HepG2 (cell line): ENCODE results near the gene CACNA1H. TPM values are rescaled to one million over a fixed set of nuclear protein-coding genes. Genes with fewer than 3 reads are reported as not detected.

ENCODE experiments used
- ADNP ChIP-seq: sonication (generic); formaldehyde crosslinking; IDR thresholded peaks from 2 replicates; pipeline ENCODE4 v1.4.0; 2020; ENCODE audit warnings: missing genetic modification reagents
- ARNT2 ChIP-seq: sonication (generic); formaldehyde crosslinking; IDR thresholded peaks from 2 replicates; pipeline ENCODE4 v1.8.0; 2022; ENCODE audit warnings: mild to moderate bottlenecking, low read depth, missing genetic modification reagents, moderate library complexity
- ATM ChIP-seq: fragments of 450-650 bp; IDR thresholded peaks from 2 replicates; pipeline ENCODE4 v1.7.1; 2017; ENCODE audit warnings: mild to moderate bottlenecking, borderline replicate concordance
- GFI1 ChIP-seq: sonication (generic); formaldehyde crosslinking; IDR thresholded peaks from 2 replicates; pipeline ENCODE4 v1.5.0; 2020; ENCODE audit warnings: missing genetic modification reagents, mild to moderate bottlenecking, borderline replicate concordance
- GTF3A ChIP-seq: sonication (generic); formaldehyde crosslinking; conservative IDR thresholded peaks from 2 replicates; pipeline ENCODE4 v1.4.0; 2020; ENCODE audit warnings: mild to moderate bottlenecking, missing genetic modification reagents
- NCOA5 ChIP-seq: sonication (generic); formaldehyde crosslinking; IDR thresholded peaks from 2 replicates; pipeline ENCODE4 v1.4.0; 2020; ENCODE audit warnings: missing genetic modification reagents
- SETDB1 ChIP-seq: sonication (generic); formaldehyde crosslinking; IDR thresholded peaks from 2 replicates; pipeline ENCODE4 v1.5.1; 2020; ENCODE audit warnings: missing genetic modification reagents, mild to moderate bottlenecking, borderline replicate concordance
- SKI ChIP-seq: fragments of 450-650 bp; IDR thresholded peaks from one replicate; pipeline ENCODE4 v1.6.1; 2018; ENCODE audit warnings: mild to moderate bottlenecking; ENCODE audit not compliant: partially characterized antibody
- SMARCC2 ChIP-seq: fragments of 450-650 bp; IDR thresholded peaks from 2 replicates; pipeline ENCODE4 v1.6.1; 2017; ENCODE audit warnings: antibody characterized with exemption, mild to moderate bottlenecking
- ZFP82 ChIP-seq: sonication (generic); formaldehyde crosslinking; IDR thresholded peaks from 2 replicates; pipeline ENCODE4 v1.5.1; 2020; ENCODE audit warnings: mild to moderate bottlenecking, missing genetic modification reagents, borderline replicate concordance
- ZFY ChIP-seq: sonication (generic); formaldehyde crosslinking; IDR thresholded peaks from 2 replicates; pipeline ENCODE4 v1.4.0; 2020; ENCODE audit warnings: missing genetic modification reagents
- ZNF296 ChIP-seq: sonication (generic); formaldehyde crosslinking; conservative IDR thresholded peaks from 2 replicates; pipeline ENCODE4 v1.5.0; 2020; ENCODE audit warnings: mild to moderate bottlenecking, missing genetic modification reagents
- ZNF674 ChIP-seq: sonication (generic); formaldehyde crosslinking; IDR thresholded peaks from 2 replicates; pipeline ENCODE4 v1.5.0; 2020; ENCODE audit warnings: low read depth, mild to moderate bottlenecking, missing genetic modification reagents
- ZNF746 ChIP-seq: sonication (generic); formaldehyde crosslinking; IDR thresholded peaks from 2 replicates; pipeline ENCODE4 v1.8.0; 2022; ENCODE audit warnings: mild to moderate bottlenecking, missing genetic modification reagents
- ZSCAN31 ChIP-seq: sonication (generic); formaldehyde crosslinking; IDR thresholded peaks from 2 replicates; pipeline ENCODE4 v1.5.0; 2020; ENCODE audit warnings: low read depth, mild to moderate bottlenecking, missing genetic modification reagents
- polyA plus RNA-seq, 8 experiments: library from polyadenylated mRNA; depleted of rRNA in 3 of 8; stranded (reverse) in 7 of 8; unstranded in 1 of 8; fragments of >200 nt; fragmentation: Illumina TruSeq in 4 of 8; extraction: Trizol in 4 of 8; gene quantifications; 2 replicates each; pipeline versions ENCODE4 v1.2.1 to v1.2.3, GENCODE V29; 2011 to 2016; ENCODE audit warnings: low read depth in 4 of 8, missing spikeins in 1 of 8, mixed read lengths in 1 of 8; ENCODE audit not compliant: insufficient read depth in 1 of 8
- total RNA-seq, 5 experiments: library from RNA; depleted of rRNA; stranded (reverse); fragments of >200 nt; fragmentation: Illumina TruSeq; extraction: Trizol; gene quantifications; 2 replicates each; pipeline ENCODE4 v1.2.3, GENCODE V29; 2016; ENCODE audit warnings: low read depth in 1 of 5
- TF ChIP-seq, protein P1 (sequence below): sonication (generic); formaldehyde crosslinking; IDR thresholded peaks from 2 replicates; pipeline ENCODE4 v1.4.0; 2020; ENCODE audit warnings: mild to moderate bottlenecking, missing genetic modification reagents, borderline replicate concordance
- TF ChIP-seq, protein P2 (sequence below): IDR thresholded peaks from 2 replicates; pipeline ENCODE4 v1.6.1; 2016; ENCODE audit warnings: low read depth, missing genetic modification reagents, missing compliant biosample characterization
- TF ChIP-seq, protein P3 (sequence below): sonication (generic); formaldehyde crosslinking; IDR thresholded peaks from 2 replicates; pipeline ENCODE4 v1.8.0; 2022; ENCODE audit warnings: mild to moderate bottlenecking, missing genetic modification reagents, moderate library complexity

Gene CACNA1H
- total and polyA plus RNA-seq, 2 of the 13 experiments (the other 11 are each of a cell fraction or from before 2014, with no cell fraction given): 0.40 to 1.8 TPM

DNA sequence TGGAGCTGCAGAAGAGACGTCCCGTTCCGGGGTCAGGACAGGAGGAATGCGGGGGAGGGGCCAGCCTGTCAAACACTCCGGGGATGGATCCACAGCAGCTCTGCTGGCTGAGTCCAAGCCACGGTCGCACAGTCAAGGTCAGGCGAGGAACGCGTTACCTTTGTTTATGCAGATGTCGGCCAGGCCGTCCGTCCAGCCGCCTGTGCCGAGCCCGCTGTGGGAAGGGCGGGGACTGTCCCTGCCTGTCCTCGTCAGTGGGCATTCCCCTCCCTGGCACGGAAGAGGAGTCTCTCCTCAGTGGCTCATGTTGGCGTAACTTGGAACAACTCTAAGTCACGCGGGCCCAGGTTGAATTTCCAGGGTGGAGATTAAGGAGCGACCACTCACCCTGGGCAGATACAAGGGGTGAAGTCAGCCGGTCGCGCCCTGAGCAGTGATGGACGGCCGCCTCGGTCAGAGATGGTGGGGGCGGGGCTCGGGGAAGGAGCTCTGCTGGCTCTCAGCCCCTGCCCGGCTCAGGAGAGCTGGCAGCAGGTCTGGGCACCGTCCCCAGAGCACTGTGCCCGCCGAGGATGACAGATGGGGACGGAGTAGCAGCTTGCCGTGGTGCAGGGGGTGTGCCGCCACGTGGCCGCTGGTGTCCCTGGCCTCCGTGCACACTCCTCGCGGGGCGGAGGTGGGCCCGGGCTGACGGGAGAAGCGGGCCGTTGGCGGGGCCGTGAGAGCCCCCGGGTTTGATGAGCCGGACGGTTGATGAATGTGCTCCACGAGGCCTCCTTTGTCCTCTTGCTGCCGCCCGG lies 7.3 kb downstream of the CACNA1H start (continued):
- TF ChIP-seq ZNF746 (0 out of 2 replicates have a peak, but pooled peaks have one; percentile 32), ARNT2 (peak; percentile 17; the same call in 1 of the 2 replicates), ZNF296 (CRISPR knock-in tag) (no peak), ZNF674 (CRISPR knock-in tag) (no peak), NCOA5 (no peak), GFI1 (no peak), ATM (no peak), ZSCAN31 (no peak), SMARCC2 (no peak), GTF3A (CRISPR knock-in tag) (no peak), SKI (peak; percentile 66), ADNP (CRISPR knock-in tag) (no peak), SETDB1 (no peak), ZFY (CRISPR knock-in tag) (no peak), ZFP82 (CRISPR knock-in tag) (no peak)
- TF ChIP-seq, protein P1, sequence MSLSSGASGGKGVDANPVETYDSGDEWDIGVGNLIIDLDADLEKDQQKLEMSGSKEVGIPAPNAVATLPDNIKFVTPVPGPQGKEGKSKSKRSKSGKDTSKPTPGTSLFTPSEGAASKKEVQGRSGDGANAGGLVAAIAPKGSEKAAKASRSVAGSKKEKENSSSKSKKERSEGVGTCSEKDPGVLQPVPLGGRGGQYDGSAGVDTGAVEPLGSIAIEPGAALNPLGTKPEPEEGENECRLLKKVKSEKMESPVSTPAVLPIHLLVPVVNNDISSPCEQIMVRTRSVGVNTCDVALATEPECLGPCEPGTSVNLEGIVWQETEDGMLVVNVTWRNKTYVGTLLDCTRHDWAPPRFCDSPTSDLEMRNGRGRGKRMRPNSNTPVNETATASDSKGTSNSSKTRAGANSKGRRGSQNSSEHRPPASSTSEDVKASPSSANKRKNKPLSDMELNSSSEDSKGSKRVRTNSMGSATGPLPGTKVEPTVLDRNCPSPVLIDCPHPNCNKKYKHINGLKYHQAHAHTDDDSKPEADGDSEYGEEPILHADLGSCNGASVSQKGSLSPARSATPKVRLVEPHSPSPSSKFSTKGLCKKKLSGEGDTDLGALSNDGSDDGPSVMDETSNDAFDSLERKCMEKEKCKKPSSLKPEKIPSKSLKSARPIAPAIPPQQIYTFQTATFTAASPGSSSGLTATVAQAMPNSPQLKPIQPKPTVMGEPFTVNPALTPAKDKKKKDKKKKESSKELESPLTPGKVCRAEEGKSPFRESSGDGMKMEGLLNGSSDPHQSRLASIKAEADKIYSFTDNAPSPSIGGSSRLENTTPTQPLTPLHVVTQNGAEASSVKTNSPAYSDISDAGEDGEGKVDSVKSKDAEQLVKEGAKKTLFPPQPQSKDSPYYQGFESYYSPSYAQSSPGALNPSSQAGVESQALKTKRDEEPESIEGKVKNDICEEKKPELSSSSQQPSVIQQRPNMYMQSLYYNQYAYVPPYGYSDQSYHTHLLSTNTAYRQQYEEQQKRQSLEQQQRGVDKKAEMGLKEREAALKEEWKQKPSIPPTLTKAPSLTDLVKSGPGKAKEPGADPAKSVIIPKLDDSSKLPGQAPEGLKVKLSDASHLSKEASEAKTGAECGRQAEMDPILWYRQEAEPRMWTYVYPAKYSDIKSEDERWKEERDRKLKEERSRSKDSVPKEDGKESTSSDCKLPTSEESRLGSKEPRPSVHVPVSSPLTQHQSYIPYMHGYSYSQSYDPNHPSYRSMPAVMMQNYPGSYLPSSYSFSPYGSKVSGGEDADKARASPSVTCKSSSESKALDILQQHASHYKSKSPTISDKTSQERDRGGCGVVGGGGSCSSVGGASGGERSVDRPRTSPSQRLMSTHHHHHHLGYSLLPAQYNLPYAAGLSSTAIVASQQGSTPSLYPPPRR (CRISPR knock-in tag): peak; percentile 65; the same call in 1 of the 2 replicates
- TF ChIP-seq, protein P2, sequence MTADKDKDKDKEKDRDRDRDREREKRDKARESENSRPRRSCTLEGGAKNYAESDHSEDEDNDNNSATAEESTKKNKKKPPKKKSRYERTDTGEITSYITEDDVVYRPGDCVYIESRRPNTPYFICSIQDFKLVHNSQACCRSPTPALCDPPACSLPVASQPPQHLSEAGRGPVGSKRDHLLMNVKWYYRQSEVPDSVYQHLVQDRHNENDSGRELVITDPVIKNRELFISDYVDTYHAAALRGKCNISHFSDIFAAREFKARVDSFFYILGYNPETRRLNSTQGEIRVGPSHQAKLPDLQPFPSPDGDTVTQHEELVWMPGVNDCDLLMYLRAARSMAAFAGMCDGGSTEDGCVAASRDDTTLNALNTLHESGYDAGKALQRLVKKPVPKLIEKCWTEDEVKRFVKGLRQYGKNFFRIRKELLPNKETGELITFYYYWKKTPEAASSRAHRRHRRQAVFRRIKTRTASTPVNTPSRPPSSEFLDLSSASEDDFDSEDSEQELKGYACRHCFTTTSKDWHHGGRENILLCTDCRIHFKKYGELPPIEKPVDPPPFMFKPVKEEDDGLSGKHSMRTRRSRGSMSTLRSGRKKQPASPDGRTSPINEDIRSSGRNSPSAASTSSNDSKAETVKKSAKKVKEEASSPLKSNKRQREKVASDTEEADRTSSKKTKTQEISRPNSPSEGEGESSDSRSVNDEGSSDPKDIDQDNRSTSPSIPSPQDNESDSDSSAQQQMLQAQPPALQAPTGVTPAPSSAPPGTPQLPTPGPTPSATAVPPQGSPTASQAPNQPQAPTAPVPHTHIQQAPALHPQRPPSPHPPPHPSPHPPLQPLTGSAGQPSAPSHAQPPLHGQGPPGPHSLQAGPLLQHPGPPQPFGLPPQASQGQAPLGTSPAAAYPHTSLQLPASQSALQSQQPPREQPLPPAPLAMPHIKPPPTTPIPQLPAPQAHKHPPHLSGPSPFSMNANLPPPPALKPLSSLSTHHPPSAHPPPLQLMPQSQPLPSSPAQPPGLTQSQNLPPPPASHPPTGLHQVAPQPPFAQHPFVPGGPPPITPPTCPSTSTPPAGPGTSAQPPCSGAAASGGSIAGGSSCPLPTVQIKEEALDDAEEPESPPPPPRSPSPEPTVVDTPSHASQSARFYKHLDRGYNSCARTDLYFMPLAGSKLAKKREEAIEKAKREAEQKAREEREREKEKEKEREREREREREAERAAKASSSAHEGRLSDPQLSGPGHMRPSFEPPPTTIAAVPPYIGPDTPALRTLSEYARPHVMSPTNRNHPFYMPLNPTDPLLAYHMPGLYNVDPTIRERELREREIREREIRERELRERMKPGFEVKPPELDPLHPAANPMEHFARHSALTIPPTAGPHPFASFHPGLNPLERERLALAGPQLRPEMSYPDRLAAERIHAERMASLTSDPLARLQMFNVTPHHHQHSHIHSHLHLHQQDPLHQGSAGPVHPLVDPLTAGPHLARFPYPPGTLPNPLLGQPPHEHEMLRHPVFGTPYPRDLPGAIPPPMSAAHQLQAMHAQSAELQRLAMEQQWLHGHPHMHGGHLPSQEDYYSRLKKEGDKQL: no peak
- TF ChIP-seq, protein P3, sequence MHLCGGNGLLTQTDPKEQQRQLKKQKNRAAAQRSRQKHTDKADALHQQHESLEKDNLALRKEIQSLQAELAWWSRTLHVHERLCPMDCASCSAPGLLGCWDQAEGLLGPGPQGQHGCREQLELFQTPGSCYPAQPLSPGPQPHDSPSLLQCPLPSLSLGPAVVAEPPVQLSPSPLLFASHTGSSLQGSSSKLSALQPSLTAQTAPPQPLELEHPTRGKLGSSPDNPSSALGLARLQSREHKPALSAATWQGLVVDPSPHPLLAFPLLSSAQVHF (CRISPR knock-in tag): 0 out of 2 replicates have a peak, but pooled peaks have one; percentile 62
